Hypothalamus (tissue), 51 donors: ENCODE data around the gene TRABD2A.
"Not testable (repeated sequence)": the region's sequence is repeated elsewhere in the genome, so short reads cannot be mapped to it uniquely, and the experiment has no call there.

Experiments
- DNase-seq, 51 donors: peaks; one replicate each; lab custom pipeline; 2025; lab: John Stamatoyannopoulos, UW

TRABD2A gene

GRCh38 chr2:84882414-84882738 is 1.5 kb upstream of the TRABD2A start:
- no peak for DNase-seq

GRCh38 chr2:84881581-84882413 is 913 bp upstream of the TRABD2A start:
- peak in 43 of 51 donors; percentile 7 to 78 (median 37) for DNase-seq

GRCh38 chr2:84880395-84880644 is 564 bp downstream of the TRABD2A start:
- no peak for DNase-seq

- no peak for DNase-seq
These were observed 1.1 kb downstream of the TRABD2A start for GRCh38 chr2:84879584-84880394.

GRCh38 chr2:84878896-84879583 is 1.8 kb downstream of the TRABD2A start:
- no peak for DNase-seq

- DNase-seq = no peak
These were observed 2.4 kb downstream of the TRABD2A start for GRCh38 chr2:84878459-84878858.

- DNase-seq = no peak
These were observed 4.5 kb downstream of the TRABD2A start for GRCh38 chr2:84876369-84876768.

- DNase-seq = not testable (repeated sequence)
These were observed 5.3 kb downstream of the TRABD2A start for GRCh38 chr2:84875619-84876018.

GRCh38 chr2:84875213-84875560 is 5.7 kb downstream of the TRABD2A start:
- no peak for DNase-seq

GRCh38 chr2:84874381-84875212 is 6.3 kb downstream of the TRABD2A start:
- DNase-seq = no peak

GRCh38 chr2:84873350-84873749 is 7.5 kb downstream of the TRABD2A start:
- DNase-seq = no peak

- DNase-seq = not testable (repeated sequence)
These were observed 8.2 kb downstream of the TRABD2A start for GRCh38 chr2:84872691-84873090.

GRCh38 chr2:84870306-84870705 is 10.6 kb downstream of the TRABD2A start:
- DNase-seq = no peak

- not testable (repeated sequence) for DNase-seq
These were observed 12.6 kb downstream of the TRABD2A start for GRCh38 chr2:84868327-84868726.

GRCh38 chr2:84866122-84866521 is 14.8 kb downstream of the TRABD2A start:
- DNase-seq = no peak

- no peak for DNase-seq
These were observed 15.6 kb downstream of the TRABD2A start for GRCh38 chr2:84865181-84865783.

- DNase-seq = no peak
These were observed 18.9 kb downstream of the TRABD2A start for GRCh38 chr2:84862006-84862405.

- DNase-seq = no peak
These were observed 19.3 kb downstream of the TRABD2A start for GRCh38 chr2:84861539-84861938.

- DNase-seq = no peak
These were observed 21.9 kb downstream of the TRABD2A start for GRCh38 chr2:84858937-84859336.

GRCh38 chr2:84858123-84858522 is 22.8 kb downstream of the TRABD2A start:
- DNase-seq = no peak
